ENCODE results near the gene S100PBP.

The S100PBP gene

GRCh38 chr1:32881871-32882850 is 64.7 kb downstream of the S100PBP start:
- H3K4me3 ChIP-seq (ENCODE audit: low read length) = no peak overlapping the region
- H3K36me3 ChIP-seq (ENCODE audit: control insufficient read depth, insufficient read depth, low read length) = no peaks in the 10 kb centered on the region
- H3K9ac ChIP-seq (ENCODE audit: low read length) = no peak overlapping the region
- no peaks in the 10 kb centered on the region for H3K4me1 ChIP-seq (ENCODE audit: control insufficient read depth, insufficient read depth, low read length)
- H3K27ac ChIP-seq (ENCODE audit: low read depth, low read length) = no peak overlapping the region
- peaks cover 11% of the 10 kb centered on the region for H3K27me3 ChIP-seq (ENCODE audit: control insufficient read depth, insufficient read depth, low read length)

- Histone ChIP-seq H3K9ac (ENCODE audit: low read length) (no peak overlapping the region), H3K27me3 (ENCODE audit: control insufficient read depth, insufficient read depth, low read length) (peaks cover 18% of the 10 kb centered on the region)
These were observed 66.0 kb downstream of the S100PBP start for GRCh38 chr1:32883338-32884031.

GRCh38 chr1:32884032-32884372 is 66.5 kb downstream of the S100PBP start:
- Histone ChIP-seq H3K27me3 (ENCODE audit: control insufficient read depth, insufficient read depth, low read length) (peaks cover 18% of the 10 kb centered on the region), H3K27ac (ENCODE audit: low read depth, low read length) (no peak overlapping the region)

More at GRCh38 chr1:32883338-32884031, 66.0 kb downstream of the S100PBP start:
- Histone ChIP-seq H3K36me3 (ENCODE audit: control insufficient read depth, insufficient read depth, low read length) (no peaks in the 10 kb centered on the region), H3K4me3 (ENCODE audit: low read length) (no peak overlapping the region), H3K27ac (ENCODE audit: low read depth, low read length) (no peak overlapping the region), H3K4me1 (ENCODE audit: control insufficient read depth, insufficient read depth, low read length) (no peaks in the 10 kb centered on the region)

GRCh38 chr1:32884726-32885125 is 67.3 kb downstream of the S100PBP start:
- H3K4me3 ChIP-seq (ENCODE audit: low read length) = no peak overlapping the region
- no peak overlapping the region for H3K9ac ChIP-seq (ENCODE audit: low read length)
- no peaks in the 10 kb centered on the region for H3K4me1 ChIP-seq (ENCODE audit: control insufficient read depth, insufficient read depth, low read length)
- H3K27me3 ChIP-seq (ENCODE audit: control insufficient read depth, insufficient read depth, low read length) = peaks cover 18% of the 10 kb centered on the region
- H3K27ac ChIP-seq (ENCODE audit: low read depth, low read length) = no peak overlapping the region
- no peaks in the 10 kb centered on the region for H3K36me3 ChIP-seq (ENCODE audit: control insufficient read depth, insufficient read depth, low read length)

More at GRCh38 chr1:32884032-32884372, 66.5 kb downstream of the S100PBP start:
- Histone ChIP-seq H3K4me3 (ENCODE audit: low read length) (no peak overlapping the region), H3K9ac (ENCODE audit: low read length) (no peak overlapping the region), H3K4me1 (ENCODE audit: control insufficient read depth, insufficient read depth, low read length) (no peaks in the 10 kb centered on the region), H3K36me3 (ENCODE audit: control insufficient read depth, insufficient read depth, low read length) (no peaks in the 10 kb centered on the region)

GRCh38 chr1:32885676-32886003 is 68.2 kb downstream of the S100PBP start:
- Histone ChIP-seq H3K27me3 (ENCODE audit: control insufficient read depth, insufficient read depth, low read length) (peaks cover 20% of the 10 kb centered on the region), H3K36me3 (ENCODE audit: control insufficient read depth, insufficient read depth, low read length) (no peaks in the 10 kb centered on the region), H3K4me3 (ENCODE audit: low read length) (no peak overlapping the region), H3K4me1 (ENCODE audit: control insufficient read depth, insufficient read depth, low read length) (no peaks in the 10 kb centered on the region), H3K9ac (ENCODE audit: low read length) (no peak overlapping the region), H3K27ac (ENCODE audit: low read depth, low read length) (no peak overlapping the region)

GRCh38 chr1:32886004-32886827 is 68.8 kb downstream of the S100PBP start, which contains the start of gene HPCA:
TSS of gene HPCA (plus strand) at chr1:32886491. CDS start at chr1:32888899, 2,408 bp downstream.
- H3K36me3 ChIP-seq (ENCODE audit: control insufficient read depth, insufficient read depth, low read length) = no peaks in the 10 kb centered on the region
- no peak within 1 kb of the TSS for H3K9ac ChIP-seq (ENCODE audit: low read length)
- H3K27ac ChIP-seq (ENCODE audit: low read depth, low read length) = no peak within 1 kb of the TSS
- H3K4me1 ChIP-seq (ENCODE audit: control insufficient read depth, insufficient read depth, low read length) = no peaks in the 10 kb centered on the region
- H3K27me3 ChIP-seq (ENCODE audit: control insufficient read depth, insufficient read depth, low read length) = peaks cover 21% of the 10 kb centered on the region
- H3K4me3 ChIP-seq (ENCODE audit: low read length) = no peak within 1 kb of the TSS

GRCh38 chr1:32886828-32887414 is 69.5 kb downstream of the S100PBP start:
- Histone ChIP-seq H3K4me1 (ENCODE audit: control insufficient read depth, insufficient read depth, low read length) (no peaks in the 10 kb centered on the region), H3K4me3 (ENCODE audit: low read length) (no peak overlapping the region), H3K9ac (ENCODE audit: low read length) (no peak overlapping the region), H3K27me3 (ENCODE audit: control insufficient read depth, insufficient read depth, low read length) (peaks cover 23% of the 10 kb centered on the region), H3K36me3 (ENCODE audit: control insufficient read depth, insufficient read depth, low read length) (no peaks in the 10 kb centered on the region), H3K27ac (ENCODE audit: low read depth, low read length) (no peak overlapping the region)

GRCh38 chr1:32887623-32888022 is 70.2 kb downstream of the S100PBP start:
- H3K4me3 ChIP-seq (ENCODE audit: low read length) = no peak overlapping the region
- peaks cover 28% of the 10 kb centered on the region for H3K27me3 ChIP-seq (ENCODE audit: control insufficient read depth, insufficient read depth, low read length)
- no peak overlapping the region for H3K9ac ChIP-seq (ENCODE audit: low read length)
- peaks cover under 1% of the 10 kb centered on the region for H3K4me1 ChIP-seq (ENCODE audit: control insufficient read depth, insufficient read depth, low read length)
- no peak overlapping the region for H3K27ac ChIP-seq (ENCODE audit: low read depth, low read length)
- no peaks in the 10 kb centered on the region for H3K36me3 ChIP-seq (ENCODE audit: control insufficient read depth, insufficient read depth, low read length)

- no peak overlapping the region for H3K4me3 ChIP-seq (ENCODE audit: low read length)
- H3K36me3 ChIP-seq (ENCODE audit: control insufficient read depth, insufficient read depth, low read length) = no peaks in the 10 kb centered on the region
- H3K27me3 ChIP-seq (ENCODE audit: control insufficient read depth, insufficient read depth, low read length) = peaks cover 30% of the 10 kb centered on the region
- H3K27ac ChIP-seq (ENCODE audit: low read depth, low read length) = no peak overlapping the region
- no peak overlapping the region for H3K9ac ChIP-seq (ENCODE audit: low read length)
- peaks cover 2% of the 10 kb centered on the region for H3K4me1 ChIP-seq (ENCODE audit: control insufficient read depth, insufficient read depth, low read length)
These were observed 70.7 kb downstream of the S100PBP start for GRCh38 chr1:32888134-32888533.

- Histone ChIP-seq H3K4me3 (ENCODE audit: low read length) (no peak overlapping the region), H3K9ac (ENCODE audit: low read length) (no peak overlapping the region), H3K27me3 (ENCODE audit: control insufficient read depth, insufficient read depth, low read length) (peaks cover 27% of the 10 kb centered on the region), H3K36me3 (ENCODE audit: control insufficient read depth, insufficient read depth, low read length) (no peaks in the 10 kb centered on the region), H3K27ac (ENCODE audit: low read depth, low read length) (no peak overlapping the region), H3K4me1 (ENCODE audit: control insufficient read depth, insufficient read depth, low read length) (peaks cover 2% of the 10 kb centered on the region)
These were observed 71.4 kb downstream of the S100PBP start for GRCh38 chr1:32888677-32889420.

- Histone ChIP-seq H3K4me3 (ENCODE audit: low read length) (no peak overlapping the region), H3K9ac (ENCODE audit: low read length) (no peak overlapping the region), H3K27ac (ENCODE audit: low read depth, low read length) (no peak overlapping the region), H3K4me1 (ENCODE audit: control insufficient read depth, insufficient read depth, low read length) (peaks cover 2% of the 10 kb centered on the region), H3K36me3 (ENCODE audit: control insufficient read depth, insufficient read depth, low read length) (no peaks in the 10 kb centered on the region), H3K27me3 (ENCODE audit: control insufficient read depth, insufficient read depth, low read length) (peaks cover 26% of the 10 kb centered on the region)
These were observed 72.4 kb downstream of the S100PBP start for GRCh38 chr1:32889731-32890278.

Measured in rectal smooth muscle tissue (tissue), 1 donor.